Muscle of arm (tissue), 14 donors: Measurements from ENCODE around the gene LGALS9. TPM values are rescaled to one million over a fixed set of nuclear protein-coding genes. Genes with fewer than 3 reads are reported as not detected.
A peak's percentile ranks its signal among the peaks of the same experiment; 100 is the strongest.

ENCODE experiments used
- DNase-seq: peaks from one replicate; pipeline ENCODE4 v3.0.0-alpha.2; 2013
- long read RNA-seq, 11 donors: transcript quantifications; one replicate each; lab custom pipeline, GENCODE V29; 2026
- polyA plus RNA-seq, 12 donors: library from polyadenylated mRNA; unstranded; fragments of 120-200 nt; gene quantifications; one replicate each; pipeline ENCODE4 v1.2.1, GENCODE V29; 2013; ENCODE audit not compliant: insufficient read length in 12 of 12

Gene LGALS9
- polyA plus RNA-seq: 10 to 100 TPM in 8 of 12 donors, 1 to 10 TPM in 3, not detected in 1; 7.4 to 51.7 (median 11.5) TPM
- long read RNA-seq, donor 1, transcript LGALS9-203 (11 exons, 3,114 nt): major isoform, 10 of 31 reads
- long read RNA-seq, donor 1, partial matches to known transcripts: 12 of 31 reads
- long read RNA-seq, donor 1, other reads (novel, unspliced or antisense): 0 of 31 reads
- long read RNA-seq, donor 2, partial matches to known transcripts: 0 of 4 reads
- long read RNA-seq, donor 2, other reads (novel, unspliced or antisense): 0 of 4 reads
- long read RNA-seq, donor 3, partial matches to known transcripts: 0 of 3 reads
- long read RNA-seq, donor 3, other reads (novel, unspliced or antisense): 0 of 3 reads
- long read RNA-seq, donor 4, partial matches to known transcripts: 0 of 1 reads
- long read RNA-seq, donor 4, other reads (novel, unspliced or antisense): 0 of 1 reads
- long read RNA-seq, donor 5, partial matches to known transcripts: 0 of 3 reads
- long read RNA-seq, donor 5, other reads (novel, unspliced or antisense): 0 of 3 reads
- long read RNA-seq, donor 6, partial matches to known transcripts: 0 of 1 reads
- long read RNA-seq, donor 6, other reads (novel, unspliced or antisense): 0 of 1 reads
- long read RNA-seq, donor 7, partial matches to known transcripts: 0 of 1 reads
- long read RNA-seq, donor 7, other reads (novel, unspliced or antisense): 0 of 1 reads
- long read RNA-seq, donor 8, partial matches to known transcripts: 0 of 5 reads
- long read RNA-seq, donor 8, other reads (novel, unspliced or antisense): 0 of 5 reads
- long read RNA-seq, donor 9, partial matches to known transcripts: 0 of 3 reads
- long read RNA-seq, donor 9, other reads (novel, unspliced or antisense): 0 of 3 reads
- long read RNA-seq, donor 10, partial matches to known transcripts: 0 of 5 reads
- long read RNA-seq, donor 10, other reads (novel, unspliced or antisense): 0 of 5 reads
- long read RNA-seq, donor 11, partial matches to known transcripts: 0 of 3 reads
- long read RNA-seq, donor 11, other reads (novel, unspliced or antisense): 0 of 3 reads

GRCh38 chr17:27630607-27631410 is at the start of gene LGALS9:
LGALS9 (plus strand) TSS chr17:27631188; CDS start chr17:27631266, 78 bp downstream.
- no peak for DNase-seq

- no peak for DNase-seq
These were observed 48.3 kb upstream of the LGALS9 start for GRCh38 chr17:27582696-27583095.

GRCh38 chr17:27585153-27585681 is 45.8 kb upstream of the LGALS9 start:
- no peak for DNase-seq

DNA sequence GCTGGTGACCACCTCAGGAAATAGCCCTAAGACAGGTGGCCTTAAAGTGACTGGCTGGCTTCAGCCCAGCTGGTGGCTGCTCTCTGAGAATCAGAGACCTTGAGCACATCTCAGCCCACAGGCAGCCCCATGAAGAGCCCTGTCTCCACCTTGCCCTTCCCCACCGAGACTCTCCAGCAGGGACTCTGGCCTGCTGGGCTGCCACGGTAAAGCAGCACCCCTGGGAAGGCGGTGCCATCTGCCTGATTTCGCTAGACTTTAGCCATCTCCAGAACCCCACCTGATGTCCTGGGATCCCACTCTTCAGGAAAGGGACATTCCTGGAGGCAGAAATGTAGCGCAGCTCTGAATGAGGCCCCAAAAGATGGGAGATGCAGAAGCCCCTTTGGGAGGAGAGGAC is 45.2 kb upstream of the LGALS9 start:
- DNase-seq: no peak

- no peak for DNase-seq
These were observed 44.7 kb upstream of the LGALS9 start for GRCh38 chr17:27586203-27586721.

GRCh38 chr17:27588354-27588753 is 42.6 kb upstream of the LGALS9 start:
- DNase-seq: no peak

GRCh38 chr17:27590864-27591263 is 40.1 kb upstream of the LGALS9 start:
- DNase-seq: no peak

- DNase-seq: no peak
These were observed 39.0 kb upstream of the LGALS9 start for GRCh38 chr17:27591986-27592385.

GRCh38 chr17:27593232-27593856 is 37.6 kb upstream of the LGALS9 start:
- no peak for DNase-seq

DNA sequence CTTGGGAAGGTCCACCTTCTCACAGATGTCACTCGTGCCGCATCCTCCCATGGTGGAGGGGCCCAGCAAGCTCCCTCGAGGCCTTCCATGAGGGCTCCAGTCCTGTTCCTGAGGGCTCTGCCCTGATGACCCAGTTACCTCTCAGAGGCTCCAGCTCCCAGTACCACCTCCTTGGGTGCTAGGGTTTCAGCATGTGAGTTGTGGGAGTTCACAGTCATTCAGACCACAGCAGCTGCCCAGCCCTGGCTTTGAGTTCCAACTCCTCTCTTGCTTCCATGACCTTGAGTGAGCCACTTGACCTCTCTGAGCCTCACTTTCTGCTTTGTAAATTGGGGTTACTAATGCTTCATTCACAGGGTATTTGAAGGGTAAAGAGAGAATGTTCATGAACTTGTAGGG is 37.1 kb upstream of the LGALS9 start:
- no peak for DNase-seq

DNA sequence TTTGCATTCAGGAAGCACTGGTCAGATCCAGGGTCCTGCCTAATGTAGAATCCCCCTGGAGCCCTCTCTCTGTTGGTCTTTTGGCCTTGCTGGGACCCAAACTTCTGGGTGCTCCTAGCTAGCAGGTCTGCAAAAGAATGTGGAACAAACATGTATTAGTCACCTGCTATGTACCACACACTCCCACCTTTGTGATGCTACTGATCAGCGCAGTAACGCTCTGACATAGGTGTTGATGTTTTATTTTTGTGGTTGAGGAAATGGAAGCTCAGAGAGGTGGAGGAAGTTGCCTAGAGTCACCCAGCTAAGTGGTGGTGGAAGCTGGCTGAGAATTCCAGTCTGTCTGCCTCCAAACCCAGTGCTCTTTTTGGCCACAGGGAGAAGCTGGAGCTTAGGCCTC is 35.8 kb upstream of the LGALS9 start:
- DNase-seq: no peak

DNA sequence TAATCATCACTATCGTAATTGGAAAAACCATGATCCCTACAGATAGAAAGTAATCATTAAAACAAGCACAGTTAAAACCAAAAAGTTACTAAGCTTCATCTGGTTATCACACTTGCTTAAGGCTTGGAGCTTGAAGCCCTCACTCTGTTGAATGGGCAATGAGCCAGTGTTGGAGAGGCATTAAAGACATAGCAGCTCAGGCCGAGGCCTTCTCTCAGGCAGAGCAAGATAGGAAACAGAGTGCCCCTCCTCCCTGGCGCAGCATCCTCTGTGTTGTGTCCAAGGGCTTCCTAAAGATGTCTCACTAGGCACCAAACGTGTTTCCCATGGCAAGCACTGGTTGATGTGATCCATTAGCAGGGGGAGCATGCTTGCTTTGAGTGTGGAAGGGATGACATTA is 34.9 kb upstream of the LGALS9 start:
- DNase-seq: no peak

DNA sequence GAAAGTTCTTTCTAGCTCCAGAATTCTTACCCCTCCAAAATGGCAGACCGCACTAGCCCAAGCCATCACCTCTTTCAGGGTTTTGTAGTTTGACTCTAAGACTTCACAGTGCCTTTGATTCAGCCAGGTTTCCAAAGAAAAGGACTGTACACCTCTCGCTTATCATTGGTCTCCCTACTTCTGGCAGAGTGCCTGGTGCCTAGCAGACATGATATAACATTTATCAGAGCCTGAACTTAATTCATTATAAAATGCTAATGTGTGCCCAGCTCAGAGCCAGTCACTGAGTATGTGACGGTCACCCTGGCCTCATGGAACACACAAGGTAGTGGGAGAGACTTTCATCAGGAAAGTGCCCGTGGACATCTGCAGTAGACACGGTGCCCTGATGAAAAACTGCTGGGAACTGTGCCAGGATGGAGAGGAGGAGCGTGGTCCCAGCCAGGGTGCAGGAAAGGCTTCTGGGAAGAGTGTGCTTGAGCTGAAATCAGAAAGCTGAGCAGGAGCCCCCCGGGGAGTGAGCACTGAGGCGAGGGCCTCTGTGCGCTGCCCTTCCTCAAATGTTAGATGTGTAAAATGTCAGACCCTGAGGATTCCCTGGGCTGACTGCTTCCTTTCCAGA is 34.3 kb upstream of the LGALS9 start:
- no peak for DNase-seq

DNA sequence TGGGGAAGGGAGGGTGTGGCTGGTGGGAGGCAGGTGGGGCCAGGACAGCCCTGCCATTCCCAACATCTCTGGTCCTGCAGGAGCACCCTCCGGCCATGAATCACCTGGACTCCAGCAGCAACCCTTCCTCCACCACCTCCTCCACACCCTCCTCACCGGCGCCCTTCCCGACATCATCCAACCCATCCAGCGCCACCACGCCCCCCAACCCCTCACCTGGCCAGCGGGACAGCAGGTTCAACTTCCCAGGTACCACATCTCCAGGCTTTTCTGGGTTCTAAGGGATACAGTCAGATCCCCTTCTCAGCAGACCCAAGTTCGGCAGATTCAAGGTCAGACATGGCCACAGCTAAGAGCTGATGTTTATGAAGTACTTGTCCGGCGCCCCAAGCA is 33.8 kb upstream of the LGALS9 start:
- DNase-seq: no peak

DNA sequence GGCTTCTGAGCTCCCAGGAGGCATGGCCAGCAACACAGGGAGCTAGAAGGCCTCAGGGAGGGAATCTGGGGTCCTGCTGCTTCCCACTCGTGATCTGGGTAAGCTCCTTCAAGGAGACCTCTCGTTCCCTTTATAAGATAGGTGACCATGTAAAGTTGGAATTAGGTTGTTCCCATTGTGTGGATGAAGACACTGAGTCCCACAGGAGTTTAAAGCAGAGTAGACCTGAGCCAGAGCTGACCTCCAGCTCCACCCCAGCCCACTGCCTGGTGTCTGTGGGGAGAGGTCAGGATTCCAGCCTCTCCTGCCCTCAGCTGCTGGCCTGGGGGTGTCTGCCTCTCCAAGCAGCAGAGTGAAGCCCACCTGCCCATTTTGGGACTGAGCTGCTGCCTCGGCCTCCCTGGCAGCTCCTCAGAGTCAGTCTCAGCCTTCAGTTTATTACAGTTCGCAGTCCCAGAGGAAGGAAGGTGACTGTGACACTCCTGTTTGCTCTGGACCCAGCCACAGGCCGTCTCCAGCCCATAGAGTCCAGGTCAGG is 33.1 kb upstream of the LGALS9 start:
- no peak for DNase-seq

- DNase-seq: no peak
These were observed 32.5 kb upstream of the LGALS9 start for GRCh38 chr17:27598337-27599050.

DNA sequence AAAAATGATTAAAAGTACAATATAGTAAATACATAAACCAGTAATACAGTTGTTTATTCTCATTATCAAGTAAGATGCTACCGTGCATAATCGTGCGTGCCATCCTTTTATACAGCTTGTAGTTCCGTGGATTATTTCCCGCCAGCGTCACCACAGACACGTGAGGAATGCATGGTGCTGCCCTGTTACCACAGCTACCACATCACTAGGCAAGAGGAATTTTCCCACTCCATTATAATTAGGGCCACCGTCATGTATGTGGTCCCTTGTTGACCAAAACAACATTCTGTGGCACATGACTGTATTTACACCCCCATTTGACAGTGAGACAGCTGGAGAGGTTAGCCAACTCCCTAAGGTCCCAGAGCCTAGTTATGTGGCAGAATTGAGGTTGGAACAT is 30.5 kb upstream of the LGALS9 start:
- DNase-seq: no peak

GRCh38 chr17:27601069-27601974 is 29.7 kb upstream of the LGALS9 start:
- peak; percentile 87 for DNase-seq
